Activated CD4-positive, alpha-beta T cell treated with anti-CD3 and anti-CD28 coated beads, Interleukin-10, Interleukin-2, amounts not matched to agents 100 ng/mL and 50 ng/mL, durations not matched to agents 16 hours and 8 hours (primary cell): ENCODE data around the gene DCAF4L1.

ENCODE experiments used
- DNase-seq: peaks from one replicate; pipeline ENCODE4 v3.0.0-alpha.2; 2020

DCAF4L1 gene

DNA sequence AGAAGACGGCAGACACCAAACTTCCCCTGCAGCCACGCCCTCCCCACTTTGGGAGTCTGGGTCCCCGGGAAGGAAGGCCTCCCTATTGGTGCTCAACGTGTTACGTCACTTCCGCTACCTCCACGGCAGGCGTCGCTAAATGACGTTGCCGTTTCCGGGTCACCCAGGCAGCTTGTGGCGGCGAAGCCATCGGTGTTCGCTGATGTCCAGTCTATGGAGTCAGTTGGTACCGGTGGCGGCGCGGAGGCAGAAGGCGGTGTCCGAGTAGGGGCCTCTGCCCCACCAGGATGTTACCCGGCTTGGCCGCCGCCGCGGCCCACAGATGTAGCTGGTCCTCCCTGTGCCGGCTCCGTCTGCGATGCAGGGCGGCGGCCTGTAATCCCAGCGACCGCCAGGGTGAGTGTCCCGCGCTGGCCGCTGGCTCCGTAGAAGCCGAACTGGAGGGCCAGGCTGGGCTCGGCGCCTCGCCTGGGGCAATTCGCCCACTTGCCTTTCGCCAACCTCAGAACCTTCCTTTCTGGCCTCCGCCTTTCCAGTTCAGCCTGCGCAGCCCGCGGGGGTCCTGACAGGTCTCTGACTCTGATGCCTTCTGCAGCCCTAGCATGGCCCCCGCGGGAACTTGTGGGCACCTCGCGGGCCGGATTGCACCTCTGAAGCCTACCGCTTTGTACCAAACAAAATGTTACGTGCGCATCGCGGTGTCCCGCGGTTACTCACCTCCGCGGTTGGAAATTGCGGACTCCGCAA lies 9.0 kb downstream of the DCAF4L1 start, which contains the start of gene SLC30A9:
Gene SLC30A9 (plus strand): TSS at position 166 of the 747 bp plus-strand sequence. CDS start 122 bp downstream, at position 288.
- peak; percentile 96 for DNase-seq

DNA sequence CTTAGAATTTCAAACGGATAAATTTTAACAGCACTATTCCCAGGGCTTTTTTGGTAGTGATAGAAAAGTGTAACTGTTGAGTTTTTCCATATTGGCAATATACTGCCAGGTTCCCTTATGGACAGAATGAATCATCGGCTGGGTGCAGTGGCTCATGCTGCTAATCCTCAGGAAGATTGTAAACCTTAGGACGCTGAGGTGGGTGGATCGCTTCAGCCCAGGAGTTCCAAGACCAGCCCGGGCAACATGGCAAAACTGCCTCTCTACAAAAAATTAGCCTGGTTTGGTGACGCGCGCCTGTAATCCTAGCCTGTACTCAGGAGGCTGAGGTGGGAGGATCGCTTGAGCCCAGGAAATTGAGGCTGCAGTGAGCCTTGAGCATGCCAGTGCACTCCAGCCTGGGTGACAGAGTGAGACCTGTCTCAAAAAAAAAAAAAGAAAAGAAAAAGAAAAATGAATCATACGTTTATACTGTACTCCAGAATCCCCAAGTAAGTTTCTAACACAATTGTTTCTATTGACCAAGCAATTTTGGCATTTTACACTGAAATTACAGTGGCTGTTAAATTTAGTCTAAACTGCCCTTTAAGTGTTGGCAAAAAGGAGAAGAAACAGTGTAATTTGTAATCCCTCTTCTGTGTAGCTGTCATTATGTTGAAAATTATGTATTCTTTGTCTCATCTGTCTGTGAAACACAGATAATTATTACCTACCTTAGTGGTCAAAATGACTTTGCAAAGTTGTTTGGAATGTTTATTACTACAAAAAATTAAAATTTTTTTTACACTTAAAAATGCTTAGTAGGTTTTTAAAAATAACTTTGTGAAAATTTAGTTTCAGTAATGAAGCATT lies 10.6 kb downstream of the DCAF4L1 start:
- DNase-seq, result no peak

DNA sequence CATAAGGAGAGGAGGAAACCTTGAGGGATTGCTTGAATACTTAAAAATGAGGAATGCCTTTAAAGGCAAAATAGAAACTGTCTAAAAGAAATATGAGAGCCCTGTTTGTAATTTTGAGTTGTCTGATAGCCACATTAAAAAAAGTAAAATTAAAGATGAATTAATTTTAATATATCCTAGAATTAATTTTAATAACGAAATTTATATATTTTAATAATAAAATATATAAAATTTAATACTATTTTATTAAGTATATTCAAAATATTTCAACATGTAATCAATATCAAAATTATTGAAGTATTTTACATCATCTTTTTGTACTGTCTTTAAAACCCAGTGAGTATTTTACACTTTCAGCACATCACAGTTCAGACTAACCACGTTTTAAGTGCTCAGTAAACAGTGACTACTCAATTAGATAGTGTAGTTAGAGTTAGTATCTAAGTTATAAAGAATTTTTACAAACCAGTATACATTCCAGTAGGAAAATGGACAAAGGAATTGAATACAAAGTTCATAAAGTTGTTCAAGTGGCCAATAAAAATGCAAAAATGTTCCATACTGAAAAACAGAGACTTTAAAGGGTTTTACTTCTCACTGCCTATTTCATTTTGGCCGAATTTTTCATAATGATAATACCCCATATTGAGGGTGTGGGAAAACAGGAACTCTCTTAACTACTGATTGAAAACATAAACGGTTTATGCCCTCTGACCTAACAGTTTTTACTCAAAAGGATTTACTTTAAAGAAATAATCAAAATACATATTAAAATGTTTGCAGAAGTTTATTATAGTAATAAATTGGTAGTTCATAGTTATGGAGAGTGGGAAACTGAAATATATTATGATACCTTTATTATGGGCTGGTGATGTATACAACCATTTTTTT lies 11.7 kb downstream of the DCAF4L1 start:
- DNase-seq, result no peak

DNA sequence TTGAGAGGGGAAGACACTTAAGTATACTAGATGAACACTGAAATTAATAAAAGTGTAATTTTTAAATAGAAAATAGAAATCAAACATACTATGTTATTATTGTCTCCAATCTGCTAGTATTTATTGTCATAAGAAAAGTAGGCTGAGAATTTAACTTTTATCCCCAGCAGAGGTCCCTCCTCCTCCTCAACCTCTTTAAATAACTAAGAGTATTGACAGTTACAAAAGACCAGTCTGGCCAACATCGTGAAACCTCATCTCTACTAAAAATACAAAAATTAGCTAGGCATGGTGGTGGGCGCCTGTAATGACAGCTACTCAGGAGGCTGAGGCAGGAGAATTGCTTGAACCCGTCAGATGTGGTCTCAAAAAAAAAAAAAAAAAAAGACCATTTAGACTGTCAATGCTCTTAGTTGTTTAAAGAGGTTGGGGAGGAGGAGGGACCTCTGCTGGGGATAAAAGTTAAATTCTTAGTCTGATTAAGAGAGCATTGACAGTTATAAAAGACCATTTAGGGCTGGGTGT lies 13.0 kb downstream of the DCAF4L1 start:
- DNase-seq, result no peak

DNA sequence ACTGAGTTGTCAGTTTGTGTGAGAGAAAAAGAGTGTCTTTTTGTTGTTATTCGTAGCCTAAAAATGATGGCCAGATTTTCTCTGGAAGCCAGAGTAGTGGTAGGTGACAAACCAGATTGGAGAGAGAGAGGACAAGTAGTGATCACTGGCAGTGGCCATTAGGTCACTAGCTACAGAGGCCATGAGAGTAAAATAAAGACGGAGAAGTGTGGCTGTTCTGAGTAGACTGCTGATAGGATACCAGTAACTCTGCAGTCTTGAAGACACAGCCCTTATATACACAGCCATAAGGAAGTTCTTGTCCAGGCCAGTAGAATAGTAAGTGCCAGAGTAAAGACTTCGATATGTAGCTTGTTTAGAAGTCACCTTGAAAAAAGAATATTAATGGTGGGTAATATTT lies 16.5 kb downstream of the DCAF4L1 start:
- no peak for DNase-seq

DNA sequence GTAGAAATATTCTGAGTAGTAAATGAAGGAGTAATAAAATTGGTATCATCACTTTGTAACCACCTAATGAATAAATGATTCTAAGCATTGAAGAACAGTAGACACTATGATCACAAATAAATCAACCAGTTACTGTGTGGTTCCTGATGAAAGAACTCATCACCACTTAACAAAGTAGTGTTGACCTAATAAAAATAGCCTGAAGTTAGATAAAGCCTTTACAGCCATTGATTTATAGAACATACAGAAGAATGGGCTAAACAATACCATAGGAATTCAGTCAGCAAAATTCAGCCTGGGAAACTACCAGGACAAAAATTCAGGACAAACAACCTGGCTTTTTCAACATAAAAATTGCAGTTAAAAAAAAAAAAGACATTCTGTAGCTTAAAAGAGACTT lies 17.8 kb downstream of the DCAF4L1 start:
- no peak for DNase-seq

DNA sequence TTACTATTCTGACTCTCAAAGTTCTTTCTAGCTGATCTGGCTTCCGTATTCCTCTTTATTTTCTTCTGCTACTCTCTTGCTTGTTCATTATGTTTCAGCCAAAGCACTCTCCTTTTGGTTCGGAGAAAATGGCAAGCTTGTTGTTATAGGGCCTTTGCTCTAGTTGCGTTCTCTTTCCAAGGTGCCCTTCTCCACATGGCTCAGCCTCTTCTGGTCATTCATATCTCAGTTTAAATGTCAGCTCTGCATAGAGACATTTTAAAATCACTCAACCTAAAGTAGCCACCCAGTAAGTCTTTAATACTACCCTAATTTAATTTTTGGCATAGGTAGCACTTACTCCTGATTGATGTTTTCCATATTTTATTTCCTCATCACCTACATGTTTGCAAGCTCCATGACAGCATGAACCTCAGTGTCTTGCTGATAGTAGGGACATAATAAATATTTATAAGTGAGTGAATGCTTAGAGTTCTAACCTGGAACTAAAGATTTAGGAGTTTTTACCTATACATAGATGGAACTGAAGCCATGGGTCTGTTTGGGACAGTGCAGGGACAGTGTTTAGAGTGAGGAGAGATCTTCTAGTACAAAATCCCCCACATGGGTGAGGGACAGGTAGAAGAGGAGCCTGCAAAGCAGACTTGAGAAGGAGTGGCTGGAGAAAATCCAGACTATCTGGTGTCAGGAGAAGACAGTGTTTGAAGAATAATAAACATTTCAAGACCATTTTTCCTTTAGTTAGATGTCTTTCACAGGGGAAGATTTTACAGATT lies 26.6 kb downstream of the DCAF4L1 start:
- no peak for DNase-seq

DNA sequence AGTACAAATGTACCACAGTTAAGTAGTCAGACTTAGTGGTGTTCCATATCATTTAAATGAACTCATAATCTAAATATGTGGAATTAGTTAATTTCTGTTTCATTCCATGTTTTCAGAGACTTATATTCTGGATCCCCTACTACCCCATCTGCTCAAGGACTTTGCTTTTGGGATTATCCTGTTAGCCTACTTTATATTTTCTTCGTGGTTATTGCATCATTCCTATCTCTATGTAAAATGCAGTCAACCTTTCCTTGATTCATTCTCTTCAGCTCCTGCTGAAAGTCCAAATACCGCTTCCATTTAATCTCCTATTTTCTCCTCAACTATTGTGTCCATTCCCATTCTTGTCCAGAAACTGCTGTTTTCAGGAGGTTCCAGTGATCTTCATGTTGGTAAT lies 33.9 kb downstream of the DCAF4L1 start:
- DNase-seq, result no peak

DNA sequence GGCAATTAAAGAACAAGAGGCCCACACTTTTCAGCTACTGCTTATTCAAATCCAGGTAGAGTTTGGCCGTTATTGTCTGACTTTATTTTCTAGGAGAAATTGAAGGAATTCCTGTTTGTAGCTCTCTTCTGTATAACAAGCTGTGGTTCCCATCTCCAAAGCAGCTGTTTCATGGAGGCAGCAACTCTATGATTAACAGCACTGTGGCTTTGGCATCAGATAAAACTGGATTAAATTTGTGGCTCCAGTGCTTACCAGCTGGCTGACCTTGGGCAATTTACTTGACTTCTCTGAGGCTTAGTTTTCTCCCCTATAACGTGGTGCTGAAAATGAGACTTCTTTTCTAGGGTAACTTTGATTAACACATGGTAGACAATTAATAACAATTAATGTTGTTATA lies 36.9 kb downstream of the DCAF4L1 start:
- no peak for DNase-seq
